RWPE1 (cell line): ENCODE data around the gene ADCY3.

Experiments used
- CTCF ChIA-PET: fragments of 350-600 bp; sonication (Branson Sonifier 250); formaldehyde crosslinking; extraction: SDS; loops from one replicate; lab custom pipeline; 2021; lab: Yijun Ruan, JAX
- POLR2A ChIA-PET: fragments of 400-600 bp; formaldehyde crosslinking; extraction: SDS; loops from one replicate; lab custom pipeline; 2020; ENCODE audit warnings: antibody characterized with exemption; ENCODE audit not compliant: low non-redundant PET; lab: Yijun Ruan, JAX
- DNase-seq: peaks from one replicate; pipeline ENCODE4 v3.0.0; 2012; ENCODE audit warnings: low spot score
- H3K27ac ChIP-seq: fragments of 450-650 bp; 2 replicates; pipeline ENCODE4 v1.5.1; 2017
- TF ChIP-seq, protein P1 (sequence below): fragments of 450-650 bp; conservative IDR thresholded peaks from 2 replicates; pipeline ENCODE4 v1.5.1; 2017; ENCODE audit warnings: low read depth, mild to moderate bottlenecking

ADCY3 gene

DNA sequence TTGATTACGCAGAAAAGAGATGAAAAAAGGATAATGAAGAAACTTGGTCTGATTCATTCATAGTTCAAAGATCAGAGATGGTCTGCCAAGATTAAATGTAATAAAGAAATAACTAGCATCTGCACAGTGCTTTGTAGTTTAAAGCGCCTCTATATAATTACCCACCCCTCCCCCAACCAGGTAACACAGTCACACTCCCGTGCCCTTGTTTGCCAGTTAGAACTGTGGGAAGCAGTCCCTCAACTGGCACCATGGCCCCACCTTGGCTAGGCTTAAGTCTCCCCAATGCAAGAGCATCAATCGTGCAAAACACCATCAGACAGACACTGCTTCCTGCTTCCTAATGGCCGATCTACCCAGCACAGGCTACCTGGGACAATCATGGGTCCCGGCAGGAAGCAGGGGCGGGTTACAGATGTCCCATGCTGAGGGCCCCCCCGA is 11.6 kb downstream of the ADCY3 start:
- TF ChIP-seq, protein P1, sequence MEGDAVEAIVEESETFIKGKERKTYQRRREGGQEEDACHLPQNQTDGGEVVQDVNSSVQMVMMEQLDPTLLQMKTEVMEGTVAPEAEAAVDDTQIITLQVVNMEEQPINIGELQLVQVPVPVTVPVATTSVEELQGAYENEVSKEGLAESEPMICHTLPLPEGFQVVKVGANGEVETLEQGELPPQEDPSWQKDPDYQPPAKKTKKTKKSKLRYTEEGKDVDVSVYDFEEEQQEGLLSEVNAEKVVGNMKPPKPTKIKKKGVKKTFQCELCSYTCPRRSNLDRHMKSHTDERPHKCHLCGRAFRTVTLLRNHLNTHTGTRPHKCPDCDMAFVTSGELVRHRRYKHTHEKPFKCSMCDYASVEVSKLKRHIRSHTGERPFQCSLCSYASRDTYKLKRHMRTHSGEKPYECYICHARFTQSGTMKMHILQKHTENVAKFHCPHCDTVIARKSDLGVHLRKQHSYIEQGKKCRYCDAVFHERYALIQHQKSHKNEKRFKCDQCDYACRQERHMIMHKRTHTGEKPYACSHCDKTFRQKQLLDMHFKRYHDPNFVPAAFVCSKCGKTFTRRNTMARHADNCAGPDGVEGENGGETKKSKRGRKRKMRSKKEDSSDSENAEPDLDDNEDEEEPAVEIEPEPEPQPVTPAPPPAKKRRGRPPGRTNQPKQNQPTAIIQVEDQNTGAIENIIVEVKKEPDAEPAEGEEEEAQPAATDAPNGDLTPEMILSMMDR = no peak
- H3K27ac ChIP-seq = no peak overlapping the region
- POLR2A ChIA-PET = no interaction called here
- no peak for DNase-seq
- CTCF ChIA-PET = no interaction called here

DNA sequence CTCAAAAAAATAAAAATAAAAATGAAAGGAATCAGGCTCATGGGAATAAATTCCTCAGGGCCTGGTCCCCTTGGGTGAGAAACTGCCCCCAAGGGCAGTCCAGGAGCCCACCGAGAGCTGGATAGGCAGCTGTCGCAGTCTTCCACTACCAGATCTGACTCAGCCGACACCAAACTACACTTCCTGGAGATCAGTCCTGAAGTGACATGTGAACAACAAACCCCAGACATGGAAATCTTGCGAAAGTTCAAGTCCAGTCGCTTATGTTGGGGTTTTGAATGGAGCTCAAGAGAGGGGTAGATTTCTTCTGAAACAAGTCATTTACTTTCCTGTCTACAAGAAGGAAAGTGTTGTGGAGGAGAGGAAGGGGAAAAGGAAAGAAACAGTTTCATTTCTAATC is 12.9 kb downstream of the ADCY3 start:
- CTCF ChIA-PET = no interaction called here
- H3K27ac ChIP-seq = no peak overlapping the region
- POLR2A ChIA-PET = no interaction called here
- TF ChIP-seq, protein P1 = no peak
- DNase-seq = no peak

DNA sequence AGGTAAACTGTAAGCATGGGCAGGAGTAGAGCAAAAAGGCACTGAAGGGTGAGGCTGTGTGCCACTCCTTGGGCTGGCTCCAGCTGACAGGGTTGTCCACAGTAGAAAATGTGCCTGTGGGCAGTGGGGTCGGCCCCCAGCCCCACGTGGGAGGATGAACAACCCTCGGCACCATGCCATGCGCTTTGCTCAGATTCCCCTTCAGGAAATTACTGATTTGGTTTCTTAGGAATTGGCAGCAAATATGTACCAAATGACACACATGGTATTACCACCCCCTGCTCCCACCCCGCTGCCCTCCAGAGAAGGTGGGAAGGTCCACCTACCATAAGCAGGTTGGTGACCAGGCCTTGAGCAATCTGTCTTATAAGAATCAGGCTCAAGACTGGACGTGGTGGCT is 13.6 kb downstream of the ADCY3 start:
- no peak overlapping the region for H3K27ac ChIP-seq
- CTCF ChIA-PET = no interaction called here
- no peak for DNase-seq
- POLR2A ChIA-PET = no interaction called here
- TF ChIP-seq, protein P1 = no peak

DNA sequence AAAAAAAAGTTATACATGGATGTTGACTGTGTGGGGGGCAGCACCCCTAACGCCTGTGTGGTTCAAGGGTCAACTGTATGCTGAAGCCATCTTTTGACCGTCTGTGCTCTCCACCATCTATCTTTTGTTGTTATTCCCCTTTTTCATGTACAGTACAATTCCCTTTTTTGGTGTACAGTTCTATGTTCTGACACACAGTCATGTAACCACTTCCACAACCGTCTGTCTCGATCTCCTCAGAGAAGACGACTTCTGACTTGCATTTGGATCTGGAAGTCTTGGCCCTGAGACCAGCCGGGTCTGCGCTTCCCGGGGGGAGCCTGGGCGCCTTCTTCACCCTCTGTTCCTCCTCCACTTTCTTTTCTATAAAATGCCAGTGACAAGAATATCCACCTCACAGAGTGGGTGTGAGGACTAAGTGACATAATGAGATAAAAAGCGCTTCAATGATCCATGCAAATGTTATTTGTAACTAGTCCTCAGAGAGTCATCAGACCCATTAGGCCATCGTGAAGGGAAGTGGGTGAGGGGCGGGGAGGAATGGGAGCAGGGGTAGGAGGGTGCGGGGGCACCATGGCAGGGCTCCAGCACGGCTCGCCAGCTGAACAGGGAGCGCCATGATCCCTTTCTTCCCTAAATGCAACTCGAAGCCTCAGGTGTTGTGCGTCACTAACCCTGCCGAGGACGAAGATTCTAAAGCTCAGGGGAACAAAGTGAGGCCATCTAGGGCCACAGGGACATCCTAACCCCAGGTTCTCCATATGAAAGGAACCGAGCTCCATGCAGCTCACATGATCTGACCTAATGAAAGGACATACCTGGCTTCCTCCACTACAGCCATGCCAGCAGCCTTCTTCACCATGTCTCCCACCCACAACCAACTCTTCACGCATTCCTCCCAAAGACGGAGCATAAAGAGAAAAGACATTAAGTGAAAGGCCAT is 16.6 kb downstream of the ADCY3 start:
- TF ChIP-seq, protein P1 = no peak
- CTCF ChIA-PET = no interaction called here
- POLR2A ChIA-PET = no interaction called here
- H3K27ac ChIP-seq = no peak overlapping the region
- DNase-seq = no peak

DNA sequence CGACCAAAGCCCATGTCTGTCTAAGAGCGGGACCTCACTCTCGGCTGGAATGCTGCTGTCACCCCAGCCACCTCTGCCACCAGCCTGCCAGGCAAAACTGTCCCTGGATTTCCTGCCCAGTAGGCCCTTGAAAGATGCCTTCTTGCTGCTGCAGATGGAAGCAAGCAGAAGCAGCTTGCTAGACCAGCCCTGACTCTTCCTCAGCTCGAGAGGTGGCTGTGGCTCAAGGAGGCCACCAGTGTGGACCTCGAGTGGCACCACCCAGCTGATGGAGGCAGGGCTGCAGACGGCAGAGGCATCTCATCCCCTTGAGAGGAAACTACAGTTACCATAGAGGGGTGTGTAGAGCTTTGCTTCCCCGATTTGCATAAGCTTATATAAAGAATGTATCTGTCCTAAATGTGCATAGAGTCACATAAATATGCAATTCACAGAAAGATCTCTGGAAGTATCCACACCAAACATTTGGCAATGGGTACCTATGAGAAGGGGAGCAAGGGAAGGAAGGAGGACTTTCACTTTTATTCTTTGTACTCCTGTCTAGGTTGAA is 20.6 kb downstream of the ADCY3 start:
- ChIA-PET CTCF (no interaction called here), POLR2A (no interaction called here)
- no peak for DNase-seq
- TF ChIP-seq, protein P1 = no peak
- H3K27ac ChIP-seq = no peak overlapping the region

- no peak for DNase-seq
- ChIA-PET CTCF (no interaction called here), POLR2A (no interaction called here)
- TF ChIP-seq, protein P1 = no peak
- no peak overlapping the region for H3K27ac ChIP-seq
Measured at GRCh38 chr2:24898122-24899109, 21.6 kb downstream of the ADCY3 start.
